HG02981 (cell line): ENCODE results near the gene MMP1.

Experiments
- ATAC-seq: cut with Tn5 transposase; IDR thresholded peaks from one replicate; pipeline ENCODE4 v1.9.1; 2021; ENCODE audit warnings: mild to moderate bottlenecking, moderate library complexity; ENCODE audit not compliant: unreplicated experiment

The MMP1 gene

DNA sequence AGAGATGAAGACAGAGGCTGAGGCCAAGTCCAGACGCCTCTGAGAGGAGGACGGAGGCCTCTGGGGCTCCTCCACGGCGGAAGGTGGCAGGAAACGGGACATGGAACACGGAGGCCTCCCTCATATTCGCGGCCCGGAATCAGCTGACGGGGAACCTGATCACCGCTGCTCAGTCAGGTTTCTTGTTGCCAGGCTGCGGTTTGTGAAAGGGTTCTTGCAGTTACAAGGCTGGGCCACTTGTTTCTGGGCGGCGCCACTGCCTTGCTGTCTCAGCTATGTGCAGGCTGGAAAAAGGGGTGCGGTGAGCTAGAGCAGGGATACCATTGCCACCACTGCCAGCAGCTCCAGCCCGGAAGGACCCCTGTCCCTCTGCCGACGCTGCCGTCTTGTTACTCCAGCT, 10.0 kb upstream of the MMP1 start:
- peak; percentile 56 for ATAC-seq

- ATAC-seq = no peak
These were observed 8.3 kb upstream of the MMP1 start for GRCh38 chr11:102806296-102806695.

- no peak for ATAC-seq
These were observed 4.4 kb upstream of the MMP1 start for GRCh38 chr11:102802341-102802740.

- no peak for ATAC-seq
These were observed 2.8 kb upstream of the MMP1 start for GRCh38 chr11:102800767-102801166.

DNA sequence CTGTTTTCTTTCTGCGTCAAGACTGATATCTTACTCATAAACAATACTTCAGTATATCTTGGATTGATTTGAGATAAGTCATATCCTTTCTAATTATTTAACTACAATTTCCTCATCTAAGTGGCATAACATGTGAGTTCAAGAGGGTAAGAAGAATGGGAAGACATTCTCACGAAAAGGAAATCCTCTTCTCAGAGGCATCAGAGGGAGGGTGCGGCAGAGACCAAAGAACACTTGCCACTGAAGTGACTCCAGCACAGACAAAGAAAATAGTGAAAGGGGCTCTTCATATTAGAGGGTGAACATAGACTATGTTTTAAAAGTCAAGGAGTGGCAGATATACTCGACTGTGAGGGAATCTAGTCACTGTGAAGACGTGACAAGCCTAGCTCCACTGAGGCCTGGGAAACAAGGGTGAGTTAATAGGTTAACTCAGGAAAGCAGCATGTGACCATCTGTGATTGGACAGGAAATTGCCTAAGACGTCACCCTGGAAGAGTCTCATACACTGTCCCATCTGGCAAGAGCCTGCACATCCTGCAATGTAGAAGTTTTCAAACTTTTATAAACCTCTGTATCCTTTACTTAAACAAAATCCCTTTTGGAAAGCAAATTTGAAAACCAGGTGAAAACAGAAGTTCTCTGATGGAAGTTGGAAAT, 1.9 kb upstream of the MMP1 start:
- ATAC-seq = no peak

DNA sequence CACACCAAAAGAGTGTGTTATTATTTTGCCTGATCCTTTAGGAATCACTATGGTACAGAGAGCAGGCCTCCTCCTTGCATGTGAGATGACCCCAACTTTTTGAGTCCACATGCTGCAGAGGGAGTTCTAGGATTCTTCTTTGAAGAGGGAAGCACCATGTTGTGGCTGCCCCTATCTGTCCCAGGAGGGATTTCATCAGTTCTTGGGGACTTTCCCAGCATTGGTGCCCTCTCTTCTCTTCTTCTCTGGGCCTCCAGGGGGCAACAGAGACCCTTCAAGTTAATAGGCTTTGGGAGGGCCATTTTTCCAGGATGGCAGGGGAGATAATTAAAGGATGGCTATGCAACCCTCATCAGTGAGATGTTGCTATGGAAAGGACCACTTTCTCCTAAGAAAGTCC, 3.6 kb downstream of the MMP1 start:
- ATAC-seq = peak; percentile 99

DNA sequence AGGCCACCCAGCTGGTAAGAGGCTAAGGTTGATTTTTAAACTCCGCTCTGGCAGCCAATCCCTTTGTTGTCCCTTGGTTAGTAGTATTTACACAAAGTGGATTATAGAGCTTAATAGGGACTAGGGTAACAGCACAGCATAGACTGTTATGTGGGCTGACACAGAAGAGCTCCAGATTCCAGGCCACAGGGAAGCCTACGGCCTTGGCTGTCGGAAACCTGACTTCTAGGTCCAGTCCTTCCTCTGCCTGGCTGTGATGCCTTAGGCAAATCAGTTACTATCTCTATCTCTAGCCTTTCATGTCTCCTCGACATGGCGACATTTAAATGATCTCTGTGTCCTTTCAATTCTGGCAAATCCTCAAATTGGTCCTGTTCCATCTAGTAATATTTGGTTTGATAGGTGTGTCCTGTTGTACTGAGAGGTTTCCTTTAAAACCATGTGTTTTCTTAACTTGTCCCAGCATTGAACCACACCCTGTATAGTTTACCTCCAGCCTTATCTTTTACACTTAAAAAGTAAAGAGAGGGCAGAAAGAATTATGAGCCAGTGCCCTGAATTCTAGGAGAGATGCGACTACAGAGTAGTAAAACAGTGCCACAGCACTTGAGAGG, 4.2 kb downstream of the MMP1 start:
- no peak for ATAC-seq

- ATAC-seq = no peak
These were observed 5.4 kb downstream of the MMP1 start for GRCh38 chr11:102792604-102793003.

- ATAC-seq = no peak
These were observed 6.5 kb downstream of the MMP1 start for GRCh38 chr11:102791271-102792036.

GRCh38 chr11:102788334-102788995, 9.5 kb downstream of the MMP1 start:
- ATAC-seq = no peak

- ATAC-seq = no peak
These were observed 13.6 kb downstream of the MMP1 start for GRCh38 chr11:102784380-102784779.

DNA sequence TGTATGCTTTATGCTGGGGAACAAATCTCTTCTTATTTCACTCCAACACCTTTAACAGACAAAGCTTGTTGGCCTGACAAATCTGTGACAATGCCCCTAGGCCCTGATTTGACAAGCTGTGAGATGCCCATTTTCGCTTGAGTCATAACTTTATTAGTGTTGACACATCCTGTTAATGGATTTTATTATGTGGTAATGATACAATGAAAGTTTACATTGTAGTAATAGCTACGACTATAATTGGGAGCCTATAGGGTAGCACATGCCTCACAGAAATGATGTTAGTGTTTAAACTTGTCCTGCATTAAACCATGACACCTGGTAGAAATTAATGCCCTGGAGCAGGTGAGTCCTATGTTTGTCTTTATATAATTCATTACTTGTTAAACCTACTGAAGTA, 14.2 kb downstream of the MMP1 start:
- ATAC-seq = no peak

GRCh38 chr11:102783016-102783415, 14.9 kb downstream of the MMP1 start:
- ATAC-seq = no peak

DNA sequence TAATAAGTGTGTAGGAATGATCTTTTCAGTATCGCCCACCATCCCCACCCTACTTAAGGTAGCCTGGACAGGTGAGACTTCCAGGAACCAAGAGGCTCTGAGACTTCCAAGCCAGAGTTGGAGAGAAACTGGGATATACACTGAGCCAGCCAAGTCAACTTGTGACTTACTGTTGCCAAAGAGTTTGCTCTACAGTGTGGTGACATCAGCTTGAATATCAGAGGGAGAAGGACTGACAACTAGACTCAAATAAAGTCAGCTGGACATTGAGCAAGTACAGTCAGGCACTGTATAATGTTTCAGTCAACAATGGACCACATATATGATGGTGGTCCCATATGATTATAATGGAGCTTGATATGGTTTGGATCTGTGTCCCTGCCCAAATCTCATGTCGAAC, 16.3 kb downstream of the MMP1 start:
- ATAC-seq = no peak

- no peak for ATAC-seq
These were observed 17.5 kb downstream of the MMP1 start, which contains the start of gene MMP10 for GRCh38 chr11:102780491-102780918. Gene MMP10 (minus strand): TSS chr11:102780628. CDS start chr11:102780591, 37 bp downstream.

- ATAC-seq = no peak
These were observed 21.5 kb downstream of the MMP1 start for GRCh38 chr11:102776454-102776853.

DNA sequence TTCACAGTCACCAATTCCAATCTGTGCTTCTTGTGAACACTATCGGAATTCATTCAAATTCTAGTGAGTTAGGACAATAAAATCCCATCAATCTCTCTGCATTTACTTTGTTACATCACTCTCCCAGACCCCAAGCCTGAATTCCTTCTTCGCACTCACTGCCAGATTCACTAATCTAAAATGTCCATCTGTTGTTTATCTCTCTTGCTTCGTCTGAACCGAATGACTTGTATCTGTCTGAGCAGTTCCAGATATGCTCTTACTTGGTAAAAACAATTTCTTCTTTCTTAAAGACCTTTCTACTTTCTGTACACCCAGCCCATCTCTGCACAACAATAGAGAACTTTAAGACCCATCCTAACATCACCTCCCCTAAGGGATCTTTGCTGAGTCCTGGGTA, 24.6 kb downstream of the MMP1 start:
- ATAC-seq = no peak

- ATAC-seq = no peak
These were observed 26.6 kb downstream of the MMP1 start for GRCh38 chr11:102771351-102771750.

GRCh38 chr11:102770191-102770590, 27.8 kb downstream of the MMP1 start:
- no peak for ATAC-seq

DNA sequence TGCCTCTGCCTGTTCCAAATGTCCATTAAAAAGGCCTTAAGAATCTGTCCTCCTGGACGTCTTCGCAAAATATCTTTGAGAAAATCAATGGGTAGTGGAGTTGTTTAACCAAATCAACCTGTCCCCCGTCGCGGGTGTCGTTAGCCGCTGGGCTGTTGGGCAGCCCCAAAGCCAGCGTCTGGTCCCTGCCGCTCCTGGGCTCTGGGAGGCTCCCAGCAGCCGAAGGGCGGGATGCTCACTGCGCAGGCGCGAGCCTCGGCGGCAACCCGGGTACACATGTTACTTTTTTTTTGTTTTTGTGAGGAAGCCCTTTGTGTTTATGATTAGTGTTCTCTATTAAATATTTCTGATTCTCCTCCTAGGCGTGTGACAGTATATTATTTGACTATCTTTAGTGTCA, 30.2 kb downstream of the MMP1 start:
- ATAC-seq = no peak

- no peak for ATAC-seq
These were observed 34.5 kb downstream of the MMP1 start for GRCh38 chr11:102763440-102763839.
